Lung (tissue), 12 donors: Measurements from ENCODE around the gene CCNL1. TPM values are rescaled to one million over a fixed set of nuclear protein-coding genes. Genes with fewer than 3 reads are reported as not detected.

ENCODE experiments used
- ATAC-seq: fragments of 200-7000 bp; cut with Tn5 transposase; one replicate; pipeline ENCODE4 v1.9.1; 2020; ENCODE audit warnings: moderate number of reproducible peaks; ENCODE audit not compliant: insufficient read depth, low FRiP score
- DNase-seq, 3 donors: peaks; one replicate each; pipeline ENCODE4 v3.0.0-alpha.2; 2013 to 2017
- H3K27ac ChIP-seq, 2 donors: one replicate each; pipeline ENCODE4 v1.5.1; 2013; ENCODE audit warnings: mild to moderate bottlenecking in 2 of 2, moderate library complexity in 2 of 2, control low read depth in 1 of 2, inconsistent platforms in 1 of 2, low read depth in 1 of 2, low read length in 1 of 2
- H3K27me3 ChIP-seq, 3 donors: one replicate each; pipeline ENCODE4 v1.5.1; 2013; ENCODE audit warnings: low read length in 2 of 3; ENCODE audit not compliant: control insufficient read depth in 3 of 3, insufficient read depth in 3 of 3
- H3K36me3 ChIP-seq, 4 donors: one replicate each; pipeline ENCODE4 v1.5.1; 2013; ENCODE audit warnings: low read length in 4 of 4, mild to moderate bottlenecking in 1 of 4, moderate library complexity in 1 of 4; ENCODE audit not compliant: control insufficient read depth in 4 of 4, insufficient read depth in 4 of 4
- H3K4me1 ChIP-seq, 5 donors: one replicate each; pipeline ENCODE4 v1.5.1; 2013; ENCODE audit warnings: low read length in 5 of 5, mild to moderate bottlenecking in 2 of 5, moderate library complexity in 1 of 5; ENCODE audit not compliant: control insufficient read depth in 5 of 5, insufficient read depth in 5 of 5
- H3K4me3 ChIP-seq: one replicate; pipeline ENCODE4 v1.5.1; 2013; ENCODE audit warnings: mild to moderate bottlenecking, control low read depth, moderate library complexity
- H3K9ac ChIP-seq, 2 donors: one replicate each; pipeline ENCODE4 v1.5.1; 2013; ENCODE audit warnings: low read length in 2 of 2, control low read depth in 1 of 2; ENCODE audit not compliant: insufficient read depth in 1 of 2
- H3K9me3 ChIP-seq, 4 donors: one replicate each; pipeline ENCODE4 v1.5.1; 2013; ENCODE audit warnings: low read length in 3 of 4, mild to moderate bottlenecking in 1 of 4, moderate library complexity in 1 of 4; ENCODE audit not compliant: control insufficient read depth in 4 of 4, insufficient read depth in 3 of 4
- CTCF ChIP-seq: IDR thresholded peaks from 2 replicates; pipeline ENCODE4 v1.5.1; 2012; ENCODE audit warnings: mild to moderate bottlenecking; ENCODE audit errors: control extremely low read depth, extremely low read depth
- WGBS, 2 donors: extraction: QIAGEN DNeasy Blood & Tissue Kit; methylation state at CpG; one replicate each; pipeline ENCODE4 v1.1.7; 2013; 5-methylcytosine and 5-hydroxymethylcytosine counted together
- polyA plus RNA-seq, 2 donors: library from polyadenylated mRNA; stranded (reverse); fragments of 200-250 nt; gene quantifications; one replicate each; pipeline ENCODE4 v1.2.1, GENCODE V29; 2013
- total RNA-seq, 2 donors: library from RNA; depleted of rRNA in 1 of 2; stranded (reverse); fragments of >200 nt in 1 of 2; gene quantifications; one replicate each; pipeline ENCODE4 v1.2.1, GENCODE V29; 2014 to 2021
- donor health status: control.
- donor health status: control.
- donor health status: Bipolar disorder and iron deficiency.
- donor health status: healthy.
- donor health status: DM: yes; HTN: yes; CAD: no.

Gene CCNL1
- total and polyA plus RNA-seq, 4 donors = 91.1 to 383 (median 110) TPM

GRCh38 chr3:157152438-157152837 is 7.5 kb downstream of the CCNL1 start:
- 90 to 92% methylated on average over 2 of the region's 2 CpGs for WGBS, 2 donors

GRCh38 chr3:157151627-157152026 is 8.3 kb downstream of the CCNL1 start:
- Histone ChIP-seq H3K4me1 (peaks cover 0 to 26% (median 6%) of the 10 kb centered on the region in 5 donors), H3K27me3 (no peaks in the 10 kb centered on the region), H3K36me3 (peaks cover 12 to 66% (median 55%) of the 10 kb centered on the region in 4 donors), H3K4me3 (no peak overlapping the region), H3K27ac (no peak overlapping the region), H3K9me3 (no peaks in the 10 kb centered on the region), H3K9ac (no peak overlapping the region)
- no peak for DNase-seq
- no peak for TF ChIP-seq CTCF
- ATAC-seq = no peak
- WGBS, 2 donors = 83 to 87% methylated on average over 2 of the region's 2 CpGs

More at GRCh38 chr3:157152438-157152837, 7.5 kb downstream of the CCNL1 start:
- no peak for DNase-seq
- Histone ChIP-seq H3K27ac (no peak overlapping the region), H3K9me3 (no peaks in the 10 kb centered on the region), H3K27me3 (no peaks in the 10 kb centered on the region), H3K4me3 (no peak overlapping the region), H3K9ac (no peak overlapping the region), H3K36me3 (peaks cover 14 to 72% (median 56%) of the 10 kb centered on the region in 4 donors), H3K4me1 (peaks cover 0 to 32% (median 12%) of the 10 kb centered on the region in 5 donors)
- TF ChIP-seq CTCF = no peak
- ATAC-seq = no peak

- peaks cover 0 to 21% (median 4%) of the 10 kb centered on the region in 5 donors for H3K4me1 ChIP-seq
- no peak overlapping the region for H3K27ac ChIP-seq
- H3K27me3 ChIP-seq = no peaks in the 10 kb centered on the region
- H3K9me3 ChIP-seq = no peaks in the 10 kb centered on the region
- WGBS, 2 donors = 100% methylated on average over 1 of the region's 1 CpG
- DNase-seq (no peak), ATAC-seq (no peak)
- H3K9ac ChIP-seq = no peak overlapping the region
- H3K4me3 ChIP-seq = no peak overlapping the region
- peaks cover 12 to 66% (median 55%) of the 10 kb centered on the region in 4 donors for H3K36me3 ChIP-seq
- TF ChIP-seq CTCF = no peak
Observed at GRCh38 chr3:157151151-157151550, 8.8 kb downstream of the CCNL1 start.

GRCh38 chr3:157149136-157149696 is 10.7 kb downstream of the CCNL1 start:
- Histone ChIP-seq H3K9me3 (no peaks in the 10 kb centered on the region), H3K27me3 (no peaks in the 10 kb centered on the region), H3K4me3 (no peak overlapping the region), H3K4me1 (peaks cover 0 to 4% (median 0%) of the 10 kb centered on the region in 5 donors), H3K27ac (no peak overlapping the region), H3K9ac (no peak overlapping the region), H3K36me3 (peaks cover 16 to 66% (median 57%) of the 10 kb centered on the region in 4 donors)
- WGBS, 2 donors = 91 to 92% methylated on average over 5 of the region's 5 CpGs
- no peak for DNase-seq
- no peak for ATAC-seq
- TF ChIP-seq CTCF = no peak
